BE2C (cell line): ENCODE results near the gene STAT6.
A peak's percentile ranks its signal among the peaks of the same experiment; 100 is the strongest.

Experiments used
- DNase-seq: peaks from one replicate; pipeline ENCODE4 v3.0.0-alpha.2; 2020
- H3K27me3 ChIP-seq: fragments of 250-450 bp; sonication (Bioruptor Pico); 2 replicates; pipeline ENCODE4 v1.5.1; 2020; ENCODE audit warnings: mild to moderate bottlenecking
- H3K36me3 ChIP-seq: fragments of 250-450 bp; sonication (Bioruptor Pico); 2 replicates; pipeline ENCODE4 v1.5.1; 2020; ENCODE audit warnings: mild to moderate bottlenecking
- H3K4me1 ChIP-seq: fragments of 250-450 bp; sonication (Bioruptor Pico); 2 replicates; pipeline ENCODE4 v1.5.1; 2020
- H3K4me3 ChIP-seq: 2 replicates; pipeline ENCODE4 v1.5.1; 2011; ENCODE audit warnings: low read depth, low read length
- H3K9me3 ChIP-seq: fragments of 250-450 bp; sonication (Bioruptor Pico); 2 replicates; pipeline ENCODE4 v1.5.1; 2020
- TF ChIP-seq, protein P1 (sequence below): IDR thresholded peaks from 2 replicates; pipeline ENCODE4 v1.5.1; 2012; ENCODE audit warnings: mild to moderate bottlenecking, low read depth, low read length

STAT6 gene

DNA sequence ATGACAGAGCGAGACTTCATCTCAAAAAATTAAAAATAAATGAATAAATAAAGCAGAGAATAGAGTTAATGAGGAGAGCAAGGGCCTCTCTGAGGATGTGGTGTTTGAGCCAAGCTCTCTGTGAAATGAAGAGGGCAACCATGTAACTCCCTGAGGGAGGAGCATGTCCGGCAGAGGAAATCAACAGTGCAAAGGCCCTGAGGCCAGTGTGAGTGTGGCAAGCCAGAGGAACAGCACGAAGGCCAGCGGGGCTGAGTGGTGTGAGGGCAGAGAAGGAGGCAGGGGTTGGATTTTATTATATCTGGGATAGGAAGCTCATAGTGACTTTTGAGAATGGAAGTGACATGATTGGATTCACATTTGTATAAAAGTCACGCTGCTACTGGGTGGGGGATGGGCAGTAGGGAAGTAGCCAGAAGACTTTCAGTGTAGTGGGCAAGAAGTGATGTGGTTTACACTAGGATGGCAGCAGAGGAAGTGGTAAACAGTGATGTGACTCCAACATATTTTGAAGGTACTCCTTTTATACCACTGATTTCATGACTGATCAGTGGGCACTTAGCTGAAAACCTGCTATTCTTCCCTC, 46.5 kb upstream of the STAT6 start:
- Histone ChIP-seq H3K4me1 (peaks cover 29% of the 10 kb centered on the region), H3K27me3 (no peaks in the 10 kb centered on the region), H3K36me3 (no peaks in the 10 kb centered on the region), H3K4me3 (no peak overlapping the region), H3K9me3 (no peaks in the 10 kb centered on the region; the same call in none of the 2 replicates)
- TF ChIP-seq, protein P1, sequence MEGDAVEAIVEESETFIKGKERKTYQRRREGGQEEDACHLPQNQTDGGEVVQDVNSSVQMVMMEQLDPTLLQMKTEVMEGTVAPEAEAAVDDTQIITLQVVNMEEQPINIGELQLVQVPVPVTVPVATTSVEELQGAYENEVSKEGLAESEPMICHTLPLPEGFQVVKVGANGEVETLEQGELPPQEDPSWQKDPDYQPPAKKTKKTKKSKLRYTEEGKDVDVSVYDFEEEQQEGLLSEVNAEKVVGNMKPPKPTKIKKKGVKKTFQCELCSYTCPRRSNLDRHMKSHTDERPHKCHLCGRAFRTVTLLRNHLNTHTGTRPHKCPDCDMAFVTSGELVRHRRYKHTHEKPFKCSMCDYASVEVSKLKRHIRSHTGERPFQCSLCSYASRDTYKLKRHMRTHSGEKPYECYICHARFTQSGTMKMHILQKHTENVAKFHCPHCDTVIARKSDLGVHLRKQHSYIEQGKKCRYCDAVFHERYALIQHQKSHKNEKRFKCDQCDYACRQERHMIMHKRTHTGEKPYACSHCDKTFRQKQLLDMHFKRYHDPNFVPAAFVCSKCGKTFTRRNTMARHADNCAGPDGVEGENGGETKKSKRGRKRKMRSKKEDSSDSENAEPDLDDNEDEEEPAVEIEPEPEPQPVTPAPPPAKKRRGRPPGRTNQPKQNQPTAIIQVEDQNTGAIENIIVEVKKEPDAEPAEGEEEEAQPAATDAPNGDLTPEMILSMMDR, result no peak
- DNase-seq, result no peak

- Histone ChIP-seq H3K36me3 (no peaks in the 10 kb centered on the region), H3K4me1 (peaks cover 29% of the 10 kb centered on the region), H3K27me3 (no peaks in the 10 kb centered on the region), H3K4me3 (no peak overlapping the region), H3K9me3 (no peaks in the 10 kb centered on the region; the same call in none of the 2 replicates)
- TF ChIP-seq, protein P1, result no peak
- DNase-seq, result no peak
These were observed 45.7 kb upstream of the STAT6 start for GRCh38 chr12:57156701-57157403.

DNA sequence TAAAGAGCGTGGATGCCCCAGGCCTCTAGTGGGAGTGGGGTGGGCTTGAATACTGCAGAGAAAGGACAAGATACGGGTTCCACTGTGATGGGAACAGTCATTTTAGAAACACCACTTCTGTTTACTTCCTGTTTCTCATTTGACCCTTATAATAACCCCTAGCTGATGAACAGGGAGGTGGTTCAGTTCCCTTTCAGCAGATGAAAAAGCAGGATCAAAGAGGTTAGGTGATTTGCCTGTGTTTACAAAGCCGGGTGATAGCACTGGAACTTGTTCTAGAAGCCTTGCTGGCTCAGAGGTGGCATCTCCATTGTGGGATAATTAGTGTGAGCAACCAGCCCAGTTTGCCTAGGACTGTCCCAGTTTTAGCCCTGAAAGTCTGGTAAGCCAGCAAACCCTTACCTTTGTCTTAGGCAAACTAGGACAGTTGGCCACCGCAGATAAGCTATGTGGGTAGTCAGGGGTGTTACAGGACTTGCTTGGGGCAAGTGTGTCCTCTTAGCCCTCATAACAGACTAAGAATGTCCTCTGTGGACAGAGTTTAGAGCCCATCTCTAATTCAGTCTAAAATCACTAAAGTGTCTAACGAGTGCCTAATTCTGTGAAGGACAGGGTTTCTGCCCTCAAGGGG, 43.8 kb upstream of the STAT6 start:
- no peak overlapping the region for H3K4me3 ChIP-seq
- no peak for DNase-seq
- H3K9me3 ChIP-seq, result no peaks in the 10 kb centered on the region; the same call in none of the 2 replicates
- no peaks in the 10 kb centered on the region for H3K27me3 ChIP-seq
- H3K4me1 ChIP-seq, result peaks cover 29% of the 10 kb centered on the region
- TF ChIP-seq, protein P1, result no peak
- H3K36me3 ChIP-seq, result no peaks in the 10 kb centered on the region

DNA sequence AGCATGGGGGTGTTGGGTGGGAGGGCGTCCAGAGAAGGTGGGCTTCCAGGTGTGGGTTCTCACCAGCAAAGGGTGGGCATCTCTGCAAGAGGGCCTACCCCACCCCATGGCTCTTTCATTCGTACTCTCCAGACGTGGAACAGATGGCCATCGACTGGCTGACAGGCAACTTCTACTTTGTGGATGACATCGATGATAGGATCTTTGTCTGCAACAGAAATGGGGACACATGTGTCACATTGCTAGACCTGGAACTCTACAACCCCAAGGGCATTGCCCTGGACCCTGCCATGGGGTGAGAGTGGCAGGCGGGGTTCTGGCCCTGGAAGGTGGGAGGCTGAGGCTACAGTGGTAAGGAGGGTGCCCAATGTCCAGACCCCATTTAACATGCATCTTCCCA, 42.9 kb upstream of the STAT6 start:
- H3K27me3 ChIP-seq, result no peaks in the 10 kb centered on the region
- no peaks in the 10 kb centered on the region for H3K36me3 ChIP-seq
- no peaks in the 10 kb centered on the region; the same call in none of the 2 replicates for H3K9me3 ChIP-seq
- H3K4me3 ChIP-seq, result no peak overlapping the region
- DNase-seq, result peak; percentile 32
- TF ChIP-seq, protein P1, result no peak
- H3K4me1 ChIP-seq, result peaks cover 28% of the 10 kb centered on the region

- no peaks in the 10 kb centered on the region for H3K36me3 ChIP-seq
- DNase-seq, result no peak
- no peaks in the 10 kb centered on the region for H3K27me3 ChIP-seq
- H3K4me1 ChIP-seq, result peaks cover 24% of the 10 kb centered on the region
- TF ChIP-seq, protein P1, result no peak
- no peaks in the 10 kb centered on the region; the same call in none of the 2 replicates for H3K9me3 ChIP-seq
- no peak overlapping the region for H3K4me3 ChIP-seq
These were observed 42.3 kb upstream of the STAT6 start for GRCh38 chr12:57153415-57153997.
